Measurements from ENCODE around the gene PDZD2. TPM values are rescaled to one million over a fixed set of nuclear protein-coding genes. Genes with fewer than 3 reads are reported as not detected.

Gene PDZD2
- total RNA-seq, 1 experiment from 2014 or later, result 0.37 TPM

DNA sequence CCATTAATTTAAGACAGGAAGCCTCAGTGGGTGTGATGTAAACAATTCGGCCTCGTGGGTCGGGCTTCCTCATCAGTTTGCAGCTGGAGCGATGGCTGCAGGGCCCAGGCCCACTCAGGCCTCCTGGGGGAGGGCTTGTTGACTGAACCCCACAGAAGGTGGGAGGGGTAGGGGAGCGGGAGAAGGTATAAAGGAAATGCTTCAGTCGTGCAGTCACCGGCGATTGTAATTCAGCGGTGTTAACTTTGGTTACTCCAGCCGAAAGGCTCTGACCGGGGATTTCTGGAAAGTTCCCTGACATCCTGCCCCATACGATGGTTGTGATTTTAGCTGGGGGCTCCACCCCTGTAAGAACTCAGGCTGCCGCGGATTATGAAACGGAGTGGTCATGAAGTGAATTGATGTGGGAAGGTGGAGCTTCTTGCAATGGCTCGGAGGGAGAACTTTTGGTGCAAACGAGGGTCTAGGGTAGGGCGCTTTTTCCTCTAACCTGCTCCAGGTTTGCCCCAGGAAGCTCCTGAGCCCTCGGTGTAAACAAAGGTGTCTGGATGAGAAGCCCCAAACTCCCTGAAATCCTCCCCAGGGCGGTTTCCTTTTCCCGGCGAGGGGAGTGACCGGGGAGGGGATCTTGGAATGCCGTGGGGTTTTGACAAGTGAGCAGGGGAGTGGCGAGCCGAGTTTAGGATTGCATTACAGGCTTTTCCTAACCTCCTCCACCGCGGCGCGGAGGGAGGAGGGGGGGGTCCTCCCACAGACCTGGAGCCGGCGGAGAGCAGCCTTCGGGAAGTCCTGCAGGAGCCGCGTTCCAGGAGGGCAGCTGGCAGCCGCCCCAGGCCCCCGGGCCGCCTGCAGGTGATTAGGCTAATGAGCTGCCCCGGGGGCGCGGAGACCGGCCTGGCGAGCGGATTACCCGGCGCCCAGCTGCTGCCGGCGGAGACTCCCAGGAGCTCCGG, 215.5 kb downstream of the PDZD2 start:
- Histone ChIP-seq H3K36me3 (ENCODE audit: control insufficient read depth in 1 of 2, insufficient read depth in 2 of 2, low read length in 2 of 2) (no peaks in the 10 kb centered on the region), H3K4me3 (replicated peaks in 1 of 2; ENCODE audit: low read depth in 1 of 2, low read length in 2 of 2) (no peak overlapping the region), H2AFZ (ENCODE audit: low read depth, low read length, poor library complexity, severe bottlenecking) (no peak overlapping the region), H3K4me1 (ENCODE audit: control insufficient read depth in 1 of 2, insufficient read depth in 2 of 2, low read length in 2 of 2) (no peaks in the 10 kb centered on the region), H3K27me3 (ENCODE audit: insufficient read depth, low read length) (no peaks in the 10 kb centered on the region), H3K4me2 (ENCODE audit: low read length) (no peak overlapping the region), H3K9ac (ENCODE audit: low read length) (no peak overlapping the region), H3K9me3 (ENCODE audit: control insufficient read depth in 1 of 2, insufficient read depth in 1 of 2, low read depth in 1 of 2, low read length in 2 of 2) (no peaks in the 10 kb centered on the region; a peak in 1 of 4 replicates), H3K27ac (ENCODE audit: low read depth, low read length) (no peak overlapping the region), H3K79me2 (ENCODE audit: insufficient read depth, low read length) (no peaks in the 10 kb centered on the region), H3K9me2 (ENCODE audit: insufficient read depth) (no peaks in the 10 kb centered on the region), H4K20me1 (ENCODE audit: insufficient read depth) (no peaks in the 10 kb centered on the region)
- ATAC-seq (no peak), DNase-seq (ENCODE audit: low read depth, low spot score) (no peak)
- CTCF ChIA-PET, result no interaction called here
- no TSS peak for BruUV-seq (replicated peaks)
- TF ChIP-seq SP1 (IDR thresholded peaks at IDR 0.05; ENCODE audit: low read depth), result no peak
- POLR2A ChIA-PET, result no interaction called here
- RAD21 ChIA-PET (ENCODE audit: low non-redundant PET in 1 of 2, low total read pairs in 2 of 2, uncharacterized antibody in 2 of 2, unreplicated experiment in 2 of 2), result no interaction called here
- intact Hi-C loops (cut with micrococcal nuclease), result no loop called here

- H3K4me1 ChIP-seq (ENCODE audit: control insufficient read depth in 1 of 2, insufficient read depth in 2 of 2, low read length in 2 of 2), result no peaks in the 10 kb centered on the region
- no peaks in the 10 kb centered on the region; a peak in 1 of 4 replicates for H3K9me3 ChIP-seq (ENCODE audit: control insufficient read depth in 1 of 2, insufficient read depth in 1 of 2, low read depth in 1 of 2, low read length in 2 of 2)
- H3K9ac ChIP-seq (ENCODE audit: low read length), result no peak overlapping the region
- no peaks in the 10 kb centered on the region for H3K27me3 ChIP-seq (ENCODE audit: insufficient read depth, low read length)
- no peak overlapping the region for H3K27ac ChIP-seq (ENCODE audit: low read depth, low read length)
- intact Hi-C loops (cut with micrococcal nuclease), result no loop called here
- ChIA-PET RAD21 (ENCODE audit: low non-redundant PET in 1 of 2, low total read pairs in 2 of 2, uncharacterized antibody in 2 of 2, unreplicated experiment in 2 of 2) (no interaction called here), CTCF (no interaction called here), POLR2A (no interaction called here)
- no peaks in the 10 kb centered on the region for H4K20me1 ChIP-seq (ENCODE audit: insufficient read depth)
- H3K79me2 ChIP-seq (ENCODE audit: insufficient read depth, low read length), result no peaks in the 10 kb centered on the region
- no peak overlapping the region for H3K4me2 ChIP-seq (ENCODE audit: low read length)
- TF ChIP-seq POLR2A (IDR thresholded peaks at IDR 0.05; ENCODE audit: borderline replicate concordance, extremely low read depth, insufficient read depth, insufficient read length) (no peak), ATF3 (IDR thresholded peaks at IDR 0.05) (no peak), POLR2AphosphoS5 (IDR thresholded peaks at IDR 0.05; ENCODE audit: low read depth, low read length) (no peak), TCF7L2 (IDR thresholded peaks at IDR 0.05; ENCODE audit: borderline replicate concordance, extremely low read depth, insufficient read depth, insufficient read length) (no peak), SIN3A (IDR thresholded peaks at IDR 0.05; ENCODE audit: low read depth) (no peak), YY1 (IDR thresholded peaks at IDR 0.05; ENCODE audit: extremely low read depth, insufficient replicate concordance, low read depth, low read length) (no peak), JUND (IDR thresholded peaks at IDR 0.05) (no peak), SRF (IDR thresholded peaks at IDR 0.05; ENCODE audit: low read depth) (no peak)
- TF ChIP-seq, protein P1, sequence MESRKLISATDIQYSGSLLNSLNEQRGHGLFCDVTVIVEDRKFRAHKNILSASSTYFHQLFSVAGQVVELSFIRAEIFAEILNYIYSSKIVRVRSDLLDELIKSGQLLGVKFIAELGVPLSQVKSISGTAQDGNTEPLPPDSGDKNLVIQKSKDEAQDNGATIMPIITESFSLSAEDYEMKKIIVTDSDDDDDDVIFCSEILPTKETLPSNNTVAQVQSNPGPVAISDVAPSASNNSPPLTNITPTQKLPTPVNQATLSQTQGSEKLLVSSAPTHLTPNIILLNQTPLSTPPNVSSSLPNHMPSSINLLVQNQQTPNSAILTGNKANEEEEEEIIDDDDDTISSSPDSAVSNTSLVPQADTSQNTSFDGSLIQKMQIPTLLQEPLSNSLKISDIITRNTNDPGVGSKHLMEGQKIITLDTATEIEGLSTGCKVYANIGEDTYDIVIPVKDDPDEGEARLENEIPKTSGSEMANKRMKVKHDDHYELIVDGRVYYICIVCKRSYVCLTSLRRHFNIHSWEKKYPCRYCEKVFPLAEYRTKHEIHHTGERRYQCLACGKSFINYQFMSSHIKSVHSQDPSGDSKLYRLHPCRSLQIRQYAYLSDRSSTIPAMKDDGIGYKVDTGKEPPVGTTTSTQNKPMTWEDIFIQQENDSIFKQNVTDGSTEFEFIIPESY (IDR thresholded peaks at IDR 0.05; ENCODE audit: extremely low read depth, insufficient replicate concordance, low read length), result no peak
- TF ChIP-seq, protein P2, sequence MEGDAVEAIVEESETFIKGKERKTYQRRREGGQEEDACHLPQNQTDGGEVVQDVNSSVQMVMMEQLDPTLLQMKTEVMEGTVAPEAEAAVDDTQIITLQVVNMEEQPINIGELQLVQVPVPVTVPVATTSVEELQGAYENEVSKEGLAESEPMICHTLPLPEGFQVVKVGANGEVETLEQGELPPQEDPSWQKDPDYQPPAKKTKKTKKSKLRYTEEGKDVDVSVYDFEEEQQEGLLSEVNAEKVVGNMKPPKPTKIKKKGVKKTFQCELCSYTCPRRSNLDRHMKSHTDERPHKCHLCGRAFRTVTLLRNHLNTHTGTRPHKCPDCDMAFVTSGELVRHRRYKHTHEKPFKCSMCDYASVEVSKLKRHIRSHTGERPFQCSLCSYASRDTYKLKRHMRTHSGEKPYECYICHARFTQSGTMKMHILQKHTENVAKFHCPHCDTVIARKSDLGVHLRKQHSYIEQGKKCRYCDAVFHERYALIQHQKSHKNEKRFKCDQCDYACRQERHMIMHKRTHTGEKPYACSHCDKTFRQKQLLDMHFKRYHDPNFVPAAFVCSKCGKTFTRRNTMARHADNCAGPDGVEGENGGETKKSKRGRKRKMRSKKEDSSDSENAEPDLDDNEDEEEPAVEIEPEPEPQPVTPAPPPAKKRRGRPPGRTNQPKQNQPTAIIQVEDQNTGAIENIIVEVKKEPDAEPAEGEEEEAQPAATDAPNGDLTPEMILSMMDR (IDR thresholded peaks at IDR 0.05 in 2 of 3, conservative IDR thresholded peaks at IDR 0.05 in 1 of 3; ENCODE audit: borderline replicate concordance in 1 of 3, insufficient read depth in 1 of 3, low read depth in 2 of 3, low read length in 2 of 3), result no peak
- no peak for DNase-seq (ENCODE audit: low read depth, low spot score)
- H3K9me2 ChIP-seq (ENCODE audit: insufficient read depth), result no peaks in the 10 kb centered on the region
- H2AFZ ChIP-seq (ENCODE audit: low read depth, low read length, poor library complexity, severe bottlenecking), result no peak overlapping the region
- H3K4me3 ChIP-seq (replicated peaks in 1 of 2; ENCODE audit: low read depth in 1 of 2, low read length in 2 of 2), result no peak overlapping the region
- ATAC-seq, result no peak
- no peaks in the 10 kb centered on the region for H3K36me3 ChIP-seq (ENCODE audit: control insufficient read depth in 1 of 2, insufficient read depth in 2 of 2, low read length in 2 of 2)
- BruUV-seq (replicated peaks), result no TSS peak
These were observed 216.5 kb downstream of the PDZD2 start for GRCh38 chr5:31855134-31856040.
